Keratinocyte (primary cell): ENCODE measurements around the gene AANAT. TPM values are rescaled to one million over a fixed set of nuclear protein-coding genes. Genes with fewer than 3 reads are reported as not detected.

Experiments used
- DNase-seq: peaks from one replicate; pipeline ENCODE4 v3.0.0-alpha.2; 2011; ENCODE audit warnings: low read depth, missing footprints, low spot score
- FAIRE-seq: peaks from 2 replicates; lab custom pipeline; 2011; peaks lifted over from hg19 to GRCh38; lab: Jason Lieb, UNC
- H2AFZ ChIP-seq: 2 replicates; pipeline ENCODE4 v1.6.0; 2012; ENCODE audit warnings: low read length, control low read depth, inconsistent platforms; ENCODE audit not compliant: control insufficient read depth
- H3K27ac ChIP-seq: 2 replicates; pipeline ENCODE4 v1.5.1; 2011; ENCODE audit warnings: low read length; ENCODE audit not compliant: control insufficient read depth, insufficient read depth
- H3K27me3 ChIP-seq: 3 replicates; pipeline ENCODE4 v1.6.0; 2011; ENCODE audit warnings: low read length; ENCODE audit not compliant: control insufficient read depth, insufficient read depth; ENCODE audit errors: extremely low read depth
- H3K36me3 ChIP-seq, 2 experiments: 2 replicates in 1 of 2; 3 replicates in 1 of 2; pipeline ENCODE4 v1.5.1; 2011; ENCODE audit warnings: low read length in 2 of 2, mild to moderate bottlenecking in 1 of 2; ENCODE audit not compliant: control insufficient read depth in 2 of 2, insufficient read depth in 2 of 2; ENCODE audit errors: extremely low read depth in 1 of 2
- H3K4me1 ChIP-seq: 3 replicates; pipeline ENCODE4 v1.5.1; 2011; ENCODE audit warnings: low read length; ENCODE audit not compliant: control insufficient read depth, insufficient read depth; ENCODE audit errors: extremely low read depth
- H3K4me2 ChIP-seq: 3 replicates; pipeline ENCODE4 v1.6.0; 2011; ENCODE audit warnings: low read depth, low read length; ENCODE audit not compliant: control insufficient read depth, insufficient read depth; ENCODE audit errors: extremely low read depth
- H3K4me3 ChIP-seq, 3 experiments: fragments of 200-600 bp in 1 of 3; sonication (generic) in 1 of 3; 2 replicates in 2 of 3; 3 replicates in 1 of 3; pipeline ENCODE4 v1.5.1; 2011 to 2016; ENCODE audit warnings: low read length in 3 of 3, mild to moderate bottlenecking in 3 of 3, control low read depth in 2 of 3, inconsistent platforms in 1 of 3, low read depth in 1 of 3, mixed read lengths in 1 of 3, mixed run types in 1 of 3, moderate library complexity in 1 of 3; ENCODE audit not compliant: control insufficient read depth in 2 of 3, insufficient read depth in 2 of 3; ENCODE audit errors: extremely low read depth in 1 of 3
- H3K79me2 ChIP-seq: 2 replicates; pipeline ENCODE4 v1.6.0; 2012; ENCODE audit warnings: low read length; ENCODE audit not compliant: control insufficient read depth, insufficient read depth
- H3K9ac ChIP-seq: 3 replicates; pipeline ENCODE4 v1.6.0; 2011; ENCODE audit warnings: low read length; ENCODE audit not compliant: control insufficient read depth, insufficient read depth; ENCODE audit errors: extremely low read depth
- H3K9me1 ChIP-seq: 3 replicates; pipeline ENCODE4 v1.6.0; 2011; ENCODE audit warnings: low read length; ENCODE audit not compliant: control insufficient read depth, insufficient read depth; ENCODE audit errors: extremely low read depth
- H3K9me3 ChIP-seq: 2 replicates; pipeline ENCODE4 v1.5.1; 2012; ENCODE audit warnings: low read depth, low read length; ENCODE audit not compliant: control insufficient read depth
- H4K20me1 ChIP-seq: 3 replicates; pipeline ENCODE4 v1.6.0; 2011; ENCODE audit warnings: low read length; ENCODE audit not compliant: control insufficient read depth, insufficient read depth; ENCODE audit errors: extremely low read depth
- EZH2 ChIP-seq: IDR thresholded peaks from one replicate; pipeline ENCODE4 v1.6.1; 2012; ENCODE audit warnings: inconsistent platforms, mild to moderate bottlenecking, low read length, moderate library complexity
- dilution Hi-C: fragments of 300-500 bp; cut with MboI; formaldehyde crosslinking; loops from one replicate; pipeline ENCODE4 v1.7.0; 2020; ENCODE audit warnings: low sequenced_read_pairs; ENCODE audit not compliant: extremely low pct_ligation_motif_present
- polyA plus RNA-seq, 5 experiments: library from polyadenylated mRNA; depleted of rRNA in 3 of 5; stranded (reverse) in 3 of 5; stranded (forward) in 1 of 5; unstranded in 1 of 5; fragments of >200 nt; gene quantifications; 1 replicate in 1 of 5; 2 replicates in 3 of 5; 3 replicates in 1 of 5; pipeline versions ENCODE4 v1.2.1 to v1.2.3, GENCODE V29; 2011 to 2012; ENCODE audit warnings: missing spikeins in 2 of 5, low read depth in 1 of 5, low replicate concordance in 1 of 5
- TF ChIP-seq, protein P1 (sequence below), 3 experiments: IDR thresholded peaks in 1 of 3; conservative IDR thresholded peaks in 1 of 3; optimal IDR thresholded peaks in 1 of 3; 2 replicates in 2 of 3; 3 replicates in 1 of 3; pipeline versions ENCODE3 to v1.5.1; 2011; ENCODE audit warnings: low read length in 3 of 3, mild to moderate bottlenecking in 3 of 3, moderate library complexity in 2 of 3, control low read depth in 1 of 3, inconsistent platforms in 1 of 3; ENCODE audit not compliant: insufficient read depth in 2 of 3; ENCODE audit errors: extremely low read depth in 1 of 3

The AANAT gene
- polyA plus RNA-seq, 1 donor (not counting 4 experiments of a cell fraction or from before 2014, with no cell fraction given) = not detected

DNA sequence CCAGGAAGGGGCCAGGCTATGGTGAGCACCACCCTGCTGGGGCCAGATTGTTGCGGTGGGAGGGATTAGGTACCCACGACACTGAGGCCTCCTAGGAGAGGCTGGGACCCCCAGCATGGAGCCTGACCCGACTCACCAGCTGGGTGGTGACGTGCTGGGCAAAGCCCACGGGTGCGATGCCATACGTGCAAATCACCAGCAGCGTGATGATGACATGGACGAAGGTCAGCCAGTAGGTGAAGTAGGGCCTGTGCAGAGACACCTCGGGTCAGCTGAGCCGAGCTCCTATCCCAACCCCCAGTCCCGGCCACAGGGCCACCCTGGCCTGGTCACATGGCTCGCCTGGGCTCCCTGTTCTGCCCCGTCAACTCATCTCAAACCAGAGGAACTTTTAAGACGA lies 7.5 kb downstream of the AANAT start:
- Histone ChIP-seq H3K9me1 (no peaks in the 10 kb centered on the region), H3K4me1 (no peaks in the 10 kb centered on the region), H3K36me3 (peaks cover 12 to 54% of the 10 kb centered on the region in 2 experiments), H3K27me3 (no peaks in the 10 kb centered on the region), H3K4me2 (no peak overlapping the region), H3K27ac (no peak overlapping the region), H3K9ac (no peak overlapping the region), H4K20me1 (no peaks in the 10 kb centered on the region), H3K4me3 (no peak overlapping the region), H3K79me2 (no peaks in the 10 kb centered on the region), H2AFZ (no peak overlapping the region), H3K9me3 (no peaks in the 10 kb centered on the region)
- dilution Hi-C loops = no loop called here
- DNase-seq (no peak), FAIRE-seq (no peak)
- no peak for TF ChIP-seq EZH2
- TF ChIP-seq, protein P1, sequence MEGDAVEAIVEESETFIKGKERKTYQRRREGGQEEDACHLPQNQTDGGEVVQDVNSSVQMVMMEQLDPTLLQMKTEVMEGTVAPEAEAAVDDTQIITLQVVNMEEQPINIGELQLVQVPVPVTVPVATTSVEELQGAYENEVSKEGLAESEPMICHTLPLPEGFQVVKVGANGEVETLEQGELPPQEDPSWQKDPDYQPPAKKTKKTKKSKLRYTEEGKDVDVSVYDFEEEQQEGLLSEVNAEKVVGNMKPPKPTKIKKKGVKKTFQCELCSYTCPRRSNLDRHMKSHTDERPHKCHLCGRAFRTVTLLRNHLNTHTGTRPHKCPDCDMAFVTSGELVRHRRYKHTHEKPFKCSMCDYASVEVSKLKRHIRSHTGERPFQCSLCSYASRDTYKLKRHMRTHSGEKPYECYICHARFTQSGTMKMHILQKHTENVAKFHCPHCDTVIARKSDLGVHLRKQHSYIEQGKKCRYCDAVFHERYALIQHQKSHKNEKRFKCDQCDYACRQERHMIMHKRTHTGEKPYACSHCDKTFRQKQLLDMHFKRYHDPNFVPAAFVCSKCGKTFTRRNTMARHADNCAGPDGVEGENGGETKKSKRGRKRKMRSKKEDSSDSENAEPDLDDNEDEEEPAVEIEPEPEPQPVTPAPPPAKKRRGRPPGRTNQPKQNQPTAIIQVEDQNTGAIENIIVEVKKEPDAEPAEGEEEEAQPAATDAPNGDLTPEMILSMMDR (optimal IDR thresholded peaks at IDR 0.05 in 1 of 3, IDR thresholded peaks at IDR 0.05 in 1 of 3, conservative IDR thresholded peaks at IDR 0.05 in 1 of 3; ENCODE audit: extremely low read depth in 1 of 3, insufficient read depth in 2 of 3, low read length in 3 of 3) = no peak

DNA sequence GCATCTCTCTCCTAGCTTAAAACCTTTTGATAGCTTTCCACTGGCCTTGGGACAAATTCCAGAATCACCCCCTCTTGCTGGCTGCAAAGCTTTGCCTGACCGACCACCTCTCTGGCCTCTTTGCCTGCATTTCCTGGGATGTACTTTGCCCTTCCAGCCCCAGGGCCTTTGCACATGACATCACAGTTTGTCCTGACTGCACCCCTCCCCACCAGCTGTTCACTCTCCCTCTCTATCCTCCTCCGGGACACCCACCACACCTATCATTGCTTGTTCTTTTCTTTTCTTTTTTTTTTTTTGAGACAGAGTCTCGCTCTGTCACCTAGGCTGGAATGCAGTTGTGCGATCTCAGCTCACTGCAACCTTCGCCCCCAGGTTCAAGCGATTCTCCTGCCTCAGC lies 7.9 kb downstream of the AANAT start:
- Histone ChIP-seq H3K27ac (no peak overlapping the region), H3K27me3 (no peaks in the 10 kb centered on the region), H3K4me2 (no peak overlapping the region), H3K9ac (no peak overlapping the region), H2AFZ (no peak overlapping the region), H3K36me3 (peaks cover 12 to 52% of the 10 kb centered on the region in 2 experiments), H3K4me1 (no peaks in the 10 kb centered on the region), H3K9me3 (no peaks in the 10 kb centered on the region), H3K4me3 (no peak overlapping the region), H4K20me1 (no peaks in the 10 kb centered on the region), H3K9me1 (no peaks in the 10 kb centered on the region), H3K79me2 (no peaks in the 10 kb centered on the region)
- dilution Hi-C loops = no loop called here
- FAIRE-seq (no peak), DNase-seq (no peak)
- TF ChIP-seq, protein P1 (optimal IDR thresholded peaks at IDR 0.05 in 1 of 3, IDR thresholded peaks at IDR 0.05 in 1 of 3, conservative IDR thresholded peaks at IDR 0.05 in 1 of 3; ENCODE audit: extremely low read depth in 1 of 3, insufficient read depth in 2 of 3, low read length in 3 of 3) = no peak
- TF ChIP-seq EZH2 = no peak
